ENCODE measurements around the gene ACOX3. TPM values are rescaled to one million over a fixed set of nuclear protein-coding genes. Genes with fewer than 3 reads are reported as not detected.
A peak's percentile ranks its signal among the peaks of the same experiment; 100 is the strongest.

Gene ACOX3
- total RNA-seq, 4 donors from 2014 or later = 17.9 to 31.1 (median 22.5) TPM

DNA sequence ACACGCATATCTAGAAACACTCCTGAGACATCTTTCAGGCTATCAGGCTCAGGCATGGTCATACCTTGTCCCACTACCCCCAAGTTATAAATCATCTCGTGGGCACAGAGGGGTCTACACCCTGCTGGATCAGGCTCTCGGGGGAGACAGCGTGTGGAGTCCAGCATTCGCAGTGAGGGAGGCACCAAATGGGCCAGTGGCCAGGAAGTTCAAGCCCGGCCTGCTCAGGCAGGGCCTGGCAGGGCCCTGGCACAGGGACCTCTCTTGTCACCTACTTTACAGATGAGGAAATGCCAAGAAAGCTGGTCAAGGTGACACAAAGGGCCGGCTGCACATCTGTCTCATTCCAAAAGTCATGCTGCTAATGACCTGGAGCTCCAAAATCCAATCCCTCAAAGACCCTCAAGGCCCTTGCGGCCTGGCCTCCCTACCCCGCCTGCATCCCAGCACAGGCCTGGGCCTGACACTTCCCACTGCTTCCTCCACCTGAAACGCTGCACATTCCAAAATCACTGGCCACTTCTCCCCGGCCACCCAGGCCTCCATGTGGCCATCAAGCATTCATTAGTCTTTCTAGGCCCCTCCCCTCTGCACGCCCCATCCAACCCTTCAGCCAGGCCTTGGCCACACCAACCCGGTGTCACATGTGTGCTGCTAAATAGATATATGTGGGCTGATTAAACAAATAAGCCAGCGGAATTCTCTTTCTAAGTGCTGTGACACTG is 35.6 kb downstream of the ACOX3 start:
- Histone ChIP-seq H3K27ac (no peak overlapping the region), H3K9me3 (no peaks in the 10 kb centered on the region), H3K4me1 (peaks cover 0 to 12% of the 10 kb centered on the region in 2 donors), H3K36me3 (no peaks in the 10 kb centered on the region), H3K4me3 (no peak overlapping the region), H3K27me3 (no peaks in the 10 kb centered on the region)
- no peak for TF ChIP-seq POLR2A (IDR thresholded peaks at IDR 0.05)
- TF ChIP-seq, protein P1, sequence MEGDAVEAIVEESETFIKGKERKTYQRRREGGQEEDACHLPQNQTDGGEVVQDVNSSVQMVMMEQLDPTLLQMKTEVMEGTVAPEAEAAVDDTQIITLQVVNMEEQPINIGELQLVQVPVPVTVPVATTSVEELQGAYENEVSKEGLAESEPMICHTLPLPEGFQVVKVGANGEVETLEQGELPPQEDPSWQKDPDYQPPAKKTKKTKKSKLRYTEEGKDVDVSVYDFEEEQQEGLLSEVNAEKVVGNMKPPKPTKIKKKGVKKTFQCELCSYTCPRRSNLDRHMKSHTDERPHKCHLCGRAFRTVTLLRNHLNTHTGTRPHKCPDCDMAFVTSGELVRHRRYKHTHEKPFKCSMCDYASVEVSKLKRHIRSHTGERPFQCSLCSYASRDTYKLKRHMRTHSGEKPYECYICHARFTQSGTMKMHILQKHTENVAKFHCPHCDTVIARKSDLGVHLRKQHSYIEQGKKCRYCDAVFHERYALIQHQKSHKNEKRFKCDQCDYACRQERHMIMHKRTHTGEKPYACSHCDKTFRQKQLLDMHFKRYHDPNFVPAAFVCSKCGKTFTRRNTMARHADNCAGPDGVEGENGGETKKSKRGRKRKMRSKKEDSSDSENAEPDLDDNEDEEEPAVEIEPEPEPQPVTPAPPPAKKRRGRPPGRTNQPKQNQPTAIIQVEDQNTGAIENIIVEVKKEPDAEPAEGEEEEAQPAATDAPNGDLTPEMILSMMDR (IDR thresholded peaks at IDR 0.05) = no peak
- DNase-seq = no peak
- intact Hi-C loops (cut with DNase I; ENCODE audit: low total_unique reads) = loop anchor here (10.0 kb wide), 1 partner anchor 130 kb away; no protein-coding TSS in a partner anchor

DNA sequence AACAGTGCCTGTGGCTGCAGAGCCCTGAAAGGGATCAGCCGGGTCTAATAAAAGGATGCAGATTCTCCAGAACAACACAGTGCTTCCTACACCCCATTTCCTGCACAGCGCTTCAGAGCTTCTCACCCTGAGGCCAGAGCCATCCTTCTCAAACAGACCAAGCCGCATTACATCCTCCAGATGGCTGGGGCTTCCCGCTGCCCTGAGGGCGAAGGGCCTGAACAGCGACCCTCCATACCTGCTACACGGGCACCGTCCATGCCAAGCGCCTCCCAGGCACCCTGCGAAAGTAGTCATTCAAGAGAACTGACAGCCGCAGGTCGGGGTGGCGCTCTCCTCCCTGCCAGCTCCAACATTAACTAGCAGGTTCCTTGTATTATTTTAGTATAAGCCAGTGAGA is 36.5 kb downstream of the ACOX3 start:
- Histone ChIP-seq H3K4me3 (no peak overlapping the region), H3K9me3 (no peaks in the 10 kb centered on the region), H3K27me3 (no peaks in the 10 kb centered on the region), H3K36me3 (no peaks in the 10 kb centered on the region), H3K27ac (no peak overlapping the region), H3K4me1 (peaks cover 0 to 12% of the 10 kb centered on the region in 2 donors)
- no peak for TF ChIP-seq POLR2A (IDR thresholded peaks at IDR 0.05)
- TF ChIP-seq, protein P1 (IDR thresholded peaks at IDR 0.05) = no peak
- DNase-seq = no peak
- intact Hi-C loops (cut with DNase I; ENCODE audit: low total_unique reads) = loop anchor here (2.0 to 10.0 kb wide), 2 partner anchors 129 to 161 kb away; no protein-coding TSS in a partner anchor

DNA sequence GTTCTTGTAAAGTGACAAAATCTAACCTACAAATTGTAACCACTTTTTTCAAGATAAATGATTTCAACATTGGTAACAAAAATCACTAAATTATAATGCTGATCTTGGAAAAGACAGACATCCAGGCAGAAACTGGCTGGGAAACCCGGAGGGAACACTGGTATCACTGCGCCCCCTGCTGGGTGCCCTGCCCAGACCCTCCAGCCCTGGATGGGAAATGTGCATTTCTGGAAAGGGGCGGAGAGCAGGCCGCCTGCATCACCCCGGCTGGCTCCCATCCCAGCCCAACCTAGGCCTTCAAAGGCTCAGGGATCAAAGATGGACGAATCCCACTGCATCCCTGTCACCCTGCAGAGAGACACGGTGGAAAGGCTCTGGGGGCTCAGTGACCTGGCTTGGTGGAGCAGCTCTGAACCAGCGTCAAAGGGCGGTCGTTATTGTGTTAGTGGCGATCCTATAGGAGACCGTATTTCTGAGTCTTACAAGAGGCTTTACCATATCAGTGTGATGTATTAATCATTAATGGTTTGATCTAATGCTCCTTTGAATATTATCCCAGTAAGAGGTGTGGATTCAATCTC is 37.3 kb downstream of the ACOX3 start:
- Histone ChIP-seq H3K4me3 (no peak overlapping the region), H3K27ac (peak overlapping the region; percentile 35 to 56)

DNA sequence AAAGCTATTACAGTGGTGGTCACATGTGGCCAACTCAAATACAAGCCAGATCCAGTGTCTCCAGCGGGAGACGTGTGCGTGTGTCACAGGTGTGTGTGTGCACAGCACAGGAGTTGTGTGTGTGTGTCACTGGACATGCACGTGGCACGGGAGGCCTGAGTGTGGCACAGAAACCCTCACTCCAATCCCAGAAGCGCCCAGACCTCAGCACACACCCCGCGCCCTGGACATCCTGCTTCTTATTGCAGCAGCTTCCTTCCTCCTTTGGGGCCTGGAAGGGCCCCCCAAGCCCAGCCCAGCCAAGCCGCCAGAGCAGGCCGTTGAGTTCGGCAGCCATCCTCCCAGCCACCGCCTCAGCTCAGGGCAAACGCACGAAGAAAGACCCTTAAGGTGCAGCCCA is 37.9 kb downstream of the ACOX3 start:
- intact Hi-C loops (cut with DNase I; ENCODE audit: low total_unique reads) = loop anchor here (2.0 to 10.0 kb wide), 2 partner anchors 128 to 160 kb away; no protein-coding TSS in a partner anchor
- no peaks in the 10 kb centered on the region for H3K36me3 ChIP-seq

More for the DNA sequence above, 37.3 kb downstream of the ACOX3 start:
- no peaks in the 10 kb centered on the region for H3K36me3 ChIP-seq
- no peaks in the 10 kb centered on the region for H3K27me3 ChIP-seq
- no peak for TF ChIP-seq POLR2A (IDR thresholded peaks at IDR 0.05)
- TF ChIP-seq, protein P1 (IDR thresholded peaks at IDR 0.05) = peak; percentile 88 to 97 (median 92)
- H3K9me3 ChIP-seq = no peaks in the 10 kb centered on the region
- intact Hi-C loops (cut with DNase I; ENCODE audit: low total_unique reads) = loop anchor here (2.0 to 10.0 kb wide), 2 partner anchors 128 to 160 kb away; no protein-coding TSS in a partner anchor
- peaks cover 0 to 12% of the 10 kb centered on the region in 2 donors for H3K4me1 ChIP-seq
- peak; percentile 85 to 88 for DNase-seq

More for the DNA sequence above, 37.9 kb downstream of the ACOX3 start:
- H3K4me1 ChIP-seq = peaks cover 0 to 12% of the 10 kb centered on the region in 2 donors
- DNase-seq = peak in 1 of 2 donors; percentile 41
- no peaks in the 10 kb centered on the region for H3K27me3 ChIP-seq
- TF ChIP-seq POLR2A (IDR thresholded peaks at IDR 0.05) = no peak
- TF ChIP-seq, protein P1 (IDR thresholded peaks at IDR 0.05) = no peak
- H3K27ac ChIP-seq = peak overlapping the region; percentile 35 to 56
- H3K9me3 ChIP-seq = no peaks in the 10 kb centered on the region
- no peak overlapping the region for H3K4me3 ChIP-seq
